T-cell (primary cell): Measurements from ENCODE around the gene NTRK1. TPM values are rescaled to one million over a fixed set of nuclear protein-coding genes. Genes with fewer than 3 reads are reported as not detected.

Experiments used
- ATAC-seq, 4 experiments: fragments of 200-7000 bp in 3 of 4; fragments of 150-1000 bp in 1 of 4; cut with Tn5 transposase; replicated peaks in 1 of 4; 1 replicate in 3 of 4; 2 replicates in 1 of 4; pipeline ENCODE4 v1.10.0; 2021; ENCODE audit warnings: moderate library complexity in 3 of 4, mild to moderate bottlenecking in 2 of 4, moderate number of reproducible peaks in 1 of 4
- CTCF ChIA-PET, 2 donors: fragments of 300-600 bp; sonication (Branson Sonifier 250); formaldehyde crosslinking; loops; one replicate each; lab custom pipeline; 2022; ENCODE audit warnings: antibody characterized with exemption in 2 of 2; lab: Charles Lee
- POLR2A ChIA-PET, 2 donors: fragments of 300-600 bp; sonication (Branson Sonifier 250); formaldehyde crosslinking; loops; one replicate each; lab custom pipeline; 2022; ENCODE audit warnings: antibody characterized with exemption in 2 of 2; lab: Charles Lee
- DNase-seq, 35 experiments: peaks; one replicate each; pipeline versions ENCODE4 v3.0.0 to v3.0.0-alpha.2; 2013 to 2023
- H3K27ac ChIP-seq: one replicate; pipeline ENCODE4 v1.5.1; 2013; ENCODE audit warnings: low read length
- H3K27me3 ChIP-seq, 2 experiments: replicated peaks in 1 of 2; 1 replicate in 1 of 2; 2 replicates in 1 of 2; pipeline versions ENCODE4 v1.6.1 to v1.7.0; 2013; ENCODE audit warnings: low read length in 1 of 2, mixed read lengths in 1 of 2; ENCODE audit not compliant: control insufficient read depth in 2 of 2, insufficient read depth in 2 of 2; ENCODE audit errors: extremely low read depth in 1 of 2
- H3K36me3 ChIP-seq, 2 donors: 1 replicate in 1 of 2; 2 replicates in 1 of 2; pipeline versions ENCODE4 v1.6.1 to v1.7.0; 2013; ENCODE audit warnings: low read length in 1 of 2; ENCODE audit not compliant: control insufficient read depth in 2 of 2, insufficient read depth in 1 of 2; ENCODE audit errors: extremely low read depth in 1 of 2
- H3K4me1 ChIP-seq, 2 experiments: 1 replicate in 1 of 2; 2 replicates in 1 of 2; pipeline versions ENCODE4 v1.6.1 to v1.7.0; 2013; ENCODE audit warnings: low read length in 2 of 2, mixed read lengths in 1 of 2; ENCODE audit not compliant: insufficient read depth in 2 of 2, control insufficient read depth in 1 of 2; ENCODE audit errors: extremely low read depth in 1 of 2
- H3K4me3 ChIP-seq, 2 donors: 1 replicate in 1 of 2; 2 replicates in 1 of 2; pipeline versions ENCODE4 v1.5.1 to v1.7.0; 2013; ENCODE audit warnings: mild to moderate bottlenecking in 2 of 2, low read length in 1 of 2, moderate library complexity in 1 of 2; ENCODE audit not compliant: control insufficient read depth in 1 of 2; ENCODE audit errors: extremely low read depth in 1 of 2
- H3K9me3 ChIP-seq: 2 replicates; pipeline ENCODE4 v1.7.0; 2013
- H3K27ac Mint-ChIP-seq, 2 donors: one replicate each; pipeline ENCODE4 v1.8.0; 2020 to 2021; ENCODE audit warnings: mild to moderate bottlenecking in 2 of 2, mixed read lengths in 2 of 2
- H3K27me3 Mint-ChIP-seq, 2 donors: one replicate each; pipeline ENCODE4 v1.8.0; 2021 to 2022; ENCODE audit warnings: mixed read lengths in 2 of 2
- H3K36me3 Mint-ChIP-seq: one replicate; pipeline ENCODE4 v1.8.0; 2021; ENCODE audit warnings: mixed read lengths
- H3K4me1 Mint-ChIP-seq, 3 donors: one replicate each; pipeline ENCODE4 v1.8.0; 2020 to 2022; ENCODE audit warnings: mixed read lengths in 3 of 3, mild to moderate bottlenecking in 1 of 3
- H3K4me3 Mint-ChIP-seq, 3 donors: one replicate each; pipeline ENCODE4 v1.8.0; 2020 to 2022; ENCODE audit warnings: mild to moderate bottlenecking in 3 of 3, mixed read lengths in 3 of 3, moderate library complexity in 3 of 3
- H3K9me3 Mint-ChIP-seq, 3 donors: one replicate each; pipeline ENCODE4 v1.8.0; 2020 to 2022; ENCODE audit warnings: mixed read lengths in 3 of 3
- WGBS: methylation state at CpG from one replicate; pipeline ENCODE4 v1.1.5; 2013; ENCODE audit warnings: missing lambda C conversion rate; ENCODE audit not compliant: insufficient coverage; 5-methylcytosine and 5-hydroxymethylcytosine counted together
- total RNA-seq, 35 experiments: library from RNA in 6 of 35; stranded (reverse) in 6 of 35; fragments of 120-200 nt in 1 of 35; gene quantifications; one replicate each; pipeline versions ENCODE4 v1.2.1 to v1.2.4 and lab custom pipeline; 2013 to 2026

NTRK1 gene
- total RNA-seq, 5 donors from 2014 or later (not counting 1 experiment from before 2014, with no cell fraction given): 0.36 to 1.2 (median 0.60) TPM

DNA sequence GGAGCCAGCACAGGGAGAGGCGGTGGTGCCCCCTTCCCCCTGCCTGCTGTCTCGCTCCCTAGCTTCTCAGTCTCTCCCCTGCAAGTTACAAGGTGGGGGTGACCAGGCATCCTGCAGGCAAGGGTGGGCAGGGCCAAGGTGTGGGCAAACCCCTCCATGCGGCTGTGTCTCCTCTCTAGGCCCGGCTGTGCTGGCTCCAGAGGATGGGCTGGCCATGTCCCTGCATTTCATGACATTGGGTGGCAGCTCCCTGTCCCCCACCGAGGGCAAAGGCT lies 14.6 kb downstream of the NTRK1 start:
- Mint-ChIP-seq H3K27me3 (peaks cover 14 to 21% of the 10 kb centered on the region in 2 donors), H3K27ac (no peak overlapping the region), H3K36me3 (no peaks in the 10 kb centered on the region), H3K9me3 (no peaks in the 10 kb centered on the region), H3K4me1 (no peaks in the 10 kb centered on the region), H3K4me3 (no peak overlapping the region)
- Histone ChIP-seq H3K9me3 (no peaks in the 10 kb centered on the region), H3K27me3 (peaks cover 0 to 52% of the 10 kb centered on the region in 2 experiments), H3K36me3 (no peaks in the 10 kb centered on the region), H3K4me1 (no peaks in the 10 kb centered on the region), H3K27ac (no peak overlapping the region), H3K4me3 (no peak overlapping the region)
- ATAC-seq: no peak
- WGBS: 75% methylated on average over 3 of the region's 5 CpGs
- ChIA-PET CTCF (no interaction called here), POLR2A (no interaction called here)
- no peak for DNase-seq

DNA sequence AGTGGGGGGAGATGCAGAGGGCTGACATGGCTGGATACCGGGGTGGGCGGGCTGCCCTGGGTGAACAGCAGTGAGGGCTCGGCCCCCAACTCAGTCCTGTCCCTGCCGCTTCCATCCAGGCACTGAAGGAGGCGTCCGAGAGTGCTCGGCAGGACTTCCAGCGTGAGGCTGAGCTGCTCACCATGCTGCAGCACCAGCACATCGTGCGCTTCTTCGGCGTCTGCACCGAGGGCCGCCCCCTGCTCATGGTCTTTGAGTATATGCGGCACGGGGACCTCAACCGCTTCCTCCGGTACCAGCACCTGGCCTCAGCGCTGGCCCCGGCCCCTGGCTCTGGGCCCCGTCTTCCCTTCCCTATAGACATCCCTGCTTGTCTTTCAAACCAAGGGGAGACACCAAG lies 15.6 kb downstream of the NTRK1 start:
- peaks cover 0 to 60% of the 10 kb centered on the region in 2 experiments for H3K27me3 ChIP-seq
- Mint-ChIP-seq H3K36me3 (no peaks in the 10 kb centered on the region), H3K4me3 (no peak overlapping the region), H3K27ac (no peak overlapping the region), H3K9me3 (no peaks in the 10 kb centered on the region), H3K4me1 (no peaks in the 10 kb centered on the region), H3K27me3 (peaks cover 15 to 29% of the 10 kb centered on the region in 2 donors)
- H3K9me3 ChIP-seq: no peaks in the 10 kb centered on the region
- WGBS: 59% methylated on average over 12 of the region's 21 CpGs
- ChIA-PET CTCF (interaction anchor here in 1 of 2 donors (0.5 kb wide), 1 partner anchor 275 kb away, joined by 3 read pairs; the partner anchor contains the start of gene GPATCH4), POLR2A (no interaction called here)
- DNase-seq: no peak
- H3K36me3 ChIP-seq: no peaks in the 10 kb centered on the region
- H3K27ac ChIP-seq: no peak overlapping the region
- ATAC-seq: no peak
- H3K4me3 ChIP-seq: no peak overlapping the region
- H3K4me1 ChIP-seq: no peaks in the 10 kb centered on the region

DNA sequence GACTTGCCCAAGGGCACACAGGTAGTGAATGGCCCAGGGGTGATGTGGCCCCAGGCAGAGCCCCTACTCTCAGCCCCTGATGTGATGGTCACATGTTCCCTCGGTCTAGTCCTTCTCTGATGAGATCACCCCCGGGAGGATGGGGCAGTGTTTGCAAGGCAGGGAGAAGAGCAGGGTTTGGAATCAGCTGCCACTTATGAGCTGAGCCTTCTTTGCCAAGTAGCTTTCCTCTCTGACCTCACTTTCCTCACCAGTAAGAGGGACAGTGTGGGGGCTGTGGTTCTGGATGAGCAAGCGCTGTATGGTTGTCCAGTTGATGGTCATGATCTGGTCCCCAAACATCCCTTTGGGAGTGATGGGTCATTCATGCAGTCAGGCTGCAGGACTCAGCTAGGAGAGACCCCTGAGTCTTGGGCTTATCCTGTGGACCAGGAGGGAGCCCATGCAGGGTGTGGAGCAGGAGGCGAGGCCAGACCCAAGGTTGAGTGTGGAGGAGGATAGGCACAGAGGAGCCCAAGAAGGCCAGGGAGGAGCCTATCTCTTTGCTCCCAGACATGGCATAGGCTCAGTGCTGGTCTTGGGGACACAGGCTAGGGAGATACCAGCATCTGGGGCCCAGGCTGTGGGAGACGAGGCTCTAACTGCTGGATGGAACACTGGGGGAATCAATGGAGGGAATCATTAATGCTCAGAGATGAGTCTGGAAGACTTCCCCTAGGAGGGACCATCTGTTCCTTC lies 16.9 kb downstream of the NTRK1 start:
- Histone ChIP-seq H3K4me1 (no peaks in the 10 kb centered on the region), H3K4me3 (no peak overlapping the region), H3K27me3 (peaks cover 0 to 71% of the 10 kb centered on the region in 2 experiments), H3K27ac (no peak overlapping the region), H3K9me3 (no peaks in the 10 kb centered on the region), H3K36me3 (no peaks in the 10 kb centered on the region)
- H3K4me3 Mint-ChIP-seq: no peak overlapping the region
- DNase-seq (no peak), ATAC-seq (no peak)
- no peaks in the 10 kb centered on the region for H3K4me1 Mint-ChIP-seq
- no peaks in the 10 kb centered on the region for H3K9me3 Mint-ChIP-seq
- WGBS: 90% methylated on average over 2 of the region's 5 CpGs
- peaks cover 15 to 33% of the 10 kb centered on the region in 2 donors for H3K27me3 Mint-ChIP-seq
- CTCF ChIA-PET: no interaction called here
- no peaks in the 10 kb centered on the region for H3K36me3 Mint-ChIP-seq
- POLR2A ChIA-PET: no interaction called here
- no peak overlapping the region for H3K27ac Mint-ChIP-seq

DNA sequence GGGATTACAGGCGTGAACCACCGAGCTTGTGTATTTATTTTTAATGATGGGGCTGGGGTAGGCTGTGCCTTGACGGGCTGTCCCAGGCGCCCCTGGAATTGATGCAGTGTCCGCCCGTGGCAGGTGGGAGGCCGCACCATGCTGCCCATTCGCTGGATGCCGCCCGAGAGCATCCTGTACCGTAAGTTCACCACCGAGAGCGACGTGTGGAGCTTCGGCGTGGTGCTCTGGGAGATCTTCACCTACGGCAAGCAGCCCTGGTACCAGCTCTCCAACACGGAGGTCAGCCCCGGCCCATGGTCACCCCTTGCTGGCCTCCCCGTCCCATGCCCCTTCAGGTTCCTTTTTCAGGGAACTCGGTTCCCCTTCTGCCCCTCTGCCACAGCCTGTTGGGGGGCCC lies 19.2 kb downstream of the NTRK1 start:
- Histone ChIP-seq H3K9me3 (no peaks in the 10 kb centered on the region), H3K4me1 (no peaks in the 10 kb centered on the region), H3K36me3 (no peaks in the 10 kb centered on the region), H3K4me3 (no peak overlapping the region), H3K27ac (no peak overlapping the region), H3K27me3 (peaks cover 0 to 78% of the 10 kb centered on the region in 2 experiments)
- no peak for ATAC-seq
- no peak for DNase-seq
- Mint-ChIP-seq H3K9me3 (no peaks in the 10 kb centered on the region), H3K27me3 (peaks cover 10 to 39% of the 10 kb centered on the region in 2 donors), H3K4me3 (no peak overlapping the region), H3K36me3 (no peaks in the 10 kb centered on the region), H3K27ac (no peak overlapping the region), H3K4me1 (no peaks in the 10 kb centered on the region)
- POLR2A ChIA-PET: no interaction called here
- CTCF ChIA-PET: interaction anchor here in 1 of 2 donors (0.6 kb wide), 1 partner anchor 277 kb away, joined by 3 read pairs; no protein-coding TSS in a partner anchor
- 91% methylated on average over 21 of the region's 21 CpGs for WGBS

DNA sequence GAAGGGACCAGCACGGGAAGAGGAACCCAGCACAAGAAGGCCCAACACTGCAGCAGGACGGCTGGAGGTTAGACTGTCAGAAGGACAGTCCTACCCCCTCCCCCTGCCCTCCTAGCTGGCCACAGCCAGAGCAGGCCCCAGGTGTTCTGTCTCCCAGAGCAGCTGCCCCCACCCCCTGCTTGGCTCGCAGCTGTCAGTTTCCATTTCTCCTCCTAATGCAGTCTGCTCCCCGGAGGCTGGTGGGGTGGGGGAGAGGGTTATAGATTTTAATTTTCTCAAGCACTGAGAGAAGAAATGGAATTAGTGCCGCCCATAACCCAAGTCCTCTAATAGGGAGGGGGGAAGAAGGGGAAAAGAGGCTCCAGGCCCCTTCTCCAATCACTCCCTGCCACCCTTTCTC lies 19.8 kb downstream of the NTRK1 start:
- Histone ChIP-seq H3K36me3 (no peaks in the 10 kb centered on the region), H3K9me3 (no peaks in the 10 kb centered on the region), H3K4me1 (no peaks in the 10 kb centered on the region), H3K27me3 (peaks cover 0 to 75% of the 10 kb centered on the region in 2 experiments), H3K4me3 (no peak overlapping the region), H3K27ac (no peak overlapping the region)
- POLR2A ChIA-PET: no interaction called here
- no peak for ATAC-seq
- H3K4me1 Mint-ChIP-seq: no peaks in the 10 kb centered on the region
- H3K4me3 Mint-ChIP-seq: no peak overlapping the region
- peaks cover 10 to 39% of the 10 kb centered on the region in 2 donors for H3K27me3 Mint-ChIP-seq
- no peaks in the 10 kb centered on the region for H3K36me3 Mint-ChIP-seq
- no peaks in the 10 kb centered on the region for H3K9me3 Mint-ChIP-seq
- CTCF ChIA-PET: interaction anchor here in 1 of 2 donors (0.6 kb wide), 1 partner anchor 277 kb away, joined by 3 read pairs; no protein-coding TSS in a partner anchor
- DNase-seq: no peak
- 82% methylated on average over 2 of the region's 5 CpGs for WGBS
- H3K27ac Mint-ChIP-seq: no peak overlapping the region

DNA sequence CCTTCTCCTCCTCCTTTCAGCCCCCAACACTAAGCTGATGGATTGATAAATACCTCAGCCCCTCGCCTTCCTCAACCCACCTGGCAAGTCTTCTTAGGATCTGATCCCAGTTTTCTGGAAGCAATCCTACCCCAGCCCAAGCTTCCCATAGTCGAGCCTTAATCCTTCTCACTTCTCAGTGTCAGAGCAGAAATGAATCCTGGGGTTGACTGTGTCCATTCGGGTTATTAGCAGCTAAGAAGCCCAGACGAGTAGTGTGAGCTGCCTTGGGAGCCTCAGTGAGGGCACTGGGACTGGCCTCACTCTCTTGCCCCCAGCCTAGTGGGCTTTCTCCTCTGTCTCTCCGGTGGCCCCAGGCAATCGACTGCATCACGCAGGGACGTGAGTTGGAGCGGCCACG lies 20.4 kb downstream of the NTRK1 start:
- Mint-ChIP-seq H3K9me3 (no peaks in the 10 kb centered on the region), H3K36me3 (no peaks in the 10 kb centered on the region), H3K4me3 (no peak overlapping the region), H3K4me1 (no peaks in the 10 kb centered on the region), H3K27me3 (peaks cover 12 to 42% of the 10 kb centered on the region in 2 donors), H3K27ac (no peak overlapping the region)
- Histone ChIP-seq H3K36me3 (no peaks in the 10 kb centered on the region), H3K9me3 (no peaks in the 10 kb centered on the region), H3K4me1 (no peaks in the 10 kb centered on the region), H3K27ac (no peak overlapping the region), H3K4me3 (no peak overlapping the region), H3K27me3 (peaks cover 2 to 75% of the 10 kb centered on the region in 2 experiments)
- DNase-seq (no peak), ATAC-seq (no peak)
- ChIA-PET CTCF (interaction anchor here in 1 of 2 donors (1.0 kb wide), 1 partner anchor 43 kb away, joined by 7 read pairs; no protein-coding TSS in a partner anchor), POLR2A (no interaction called here)
- WGBS: 74% methylated on average over 9 of the region's 10 CpGs
